ENCODE measurements around the gene PTPRE.

Gene PTPRE

DNA sequence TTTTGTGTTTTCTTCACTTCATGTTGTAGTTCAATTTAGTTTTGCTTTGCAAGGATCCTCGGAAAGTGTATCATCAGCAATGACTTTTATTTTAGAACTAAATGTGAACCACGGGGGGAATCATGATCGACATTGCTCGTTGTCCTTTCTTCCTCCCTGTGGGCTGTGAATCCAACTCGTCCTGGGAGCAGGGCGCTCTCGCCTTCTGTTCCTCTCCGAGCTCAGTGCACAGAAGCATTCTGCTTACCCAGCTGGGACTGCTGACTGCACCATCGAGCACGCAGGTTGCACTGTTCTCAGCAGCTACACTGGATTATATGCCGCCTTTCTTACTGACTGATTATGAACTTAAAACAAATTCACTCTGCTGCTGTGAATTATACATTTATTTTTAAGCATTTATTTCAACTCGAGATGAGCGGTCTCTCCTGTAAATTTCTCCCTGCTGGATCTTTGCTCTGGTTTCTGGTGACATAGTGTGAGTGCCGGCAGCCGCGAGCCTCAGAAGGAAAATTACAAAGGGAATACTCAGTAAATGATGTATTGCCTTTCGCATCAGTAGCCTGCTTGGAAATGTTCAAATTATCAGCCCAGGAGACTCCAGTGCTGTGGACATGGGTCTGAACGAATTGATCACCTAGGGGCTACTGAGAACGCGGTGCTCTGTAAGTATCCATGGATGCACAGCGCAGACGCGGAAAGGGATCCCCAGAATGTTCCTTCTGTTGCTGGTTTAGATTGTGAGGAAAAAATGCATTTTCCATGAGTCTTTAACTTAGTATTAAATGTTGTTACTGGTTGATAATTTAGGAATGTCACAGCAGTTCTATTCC is 92.6 kb downstream of the PTPRE start (continued):
- TF ChIP-seq, protein P1, sequence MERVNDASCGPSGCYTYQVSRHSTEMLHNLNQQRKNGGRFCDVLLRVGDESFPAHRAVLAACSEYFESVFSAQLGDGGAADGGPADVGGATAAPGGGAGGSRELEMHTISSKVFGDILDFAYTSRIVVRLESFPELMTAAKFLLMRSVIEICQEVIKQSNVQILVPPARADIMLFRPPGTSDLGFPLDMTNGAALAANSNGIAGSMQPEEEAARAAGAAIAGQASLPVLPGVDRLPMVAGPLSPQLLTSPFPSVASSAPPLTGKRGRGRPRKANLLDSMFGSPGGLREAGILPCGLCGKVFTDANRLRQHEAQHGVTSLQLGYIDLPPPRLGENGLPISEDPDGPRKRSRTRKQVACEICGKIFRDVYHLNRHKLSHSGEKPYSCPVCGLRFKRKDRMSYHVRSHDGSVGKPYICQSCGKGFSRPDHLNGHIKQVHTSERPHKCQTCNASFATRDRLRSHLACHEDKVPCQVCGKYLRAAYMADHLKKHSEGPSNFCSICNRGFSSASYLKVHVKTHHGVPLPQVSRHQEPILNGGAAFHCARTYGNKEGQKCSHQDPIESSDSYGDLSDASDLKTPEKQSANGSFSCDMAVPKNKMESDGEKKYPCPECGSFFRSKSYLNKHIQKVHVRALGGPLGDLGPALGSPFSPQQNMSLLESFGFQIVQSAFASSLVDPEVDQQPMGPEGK (CRISPR knock-in tag; IDR thresholded peaks at IDR 0.05; ENCODE audit: borderline replicate concordance), result no peak

DNA sequence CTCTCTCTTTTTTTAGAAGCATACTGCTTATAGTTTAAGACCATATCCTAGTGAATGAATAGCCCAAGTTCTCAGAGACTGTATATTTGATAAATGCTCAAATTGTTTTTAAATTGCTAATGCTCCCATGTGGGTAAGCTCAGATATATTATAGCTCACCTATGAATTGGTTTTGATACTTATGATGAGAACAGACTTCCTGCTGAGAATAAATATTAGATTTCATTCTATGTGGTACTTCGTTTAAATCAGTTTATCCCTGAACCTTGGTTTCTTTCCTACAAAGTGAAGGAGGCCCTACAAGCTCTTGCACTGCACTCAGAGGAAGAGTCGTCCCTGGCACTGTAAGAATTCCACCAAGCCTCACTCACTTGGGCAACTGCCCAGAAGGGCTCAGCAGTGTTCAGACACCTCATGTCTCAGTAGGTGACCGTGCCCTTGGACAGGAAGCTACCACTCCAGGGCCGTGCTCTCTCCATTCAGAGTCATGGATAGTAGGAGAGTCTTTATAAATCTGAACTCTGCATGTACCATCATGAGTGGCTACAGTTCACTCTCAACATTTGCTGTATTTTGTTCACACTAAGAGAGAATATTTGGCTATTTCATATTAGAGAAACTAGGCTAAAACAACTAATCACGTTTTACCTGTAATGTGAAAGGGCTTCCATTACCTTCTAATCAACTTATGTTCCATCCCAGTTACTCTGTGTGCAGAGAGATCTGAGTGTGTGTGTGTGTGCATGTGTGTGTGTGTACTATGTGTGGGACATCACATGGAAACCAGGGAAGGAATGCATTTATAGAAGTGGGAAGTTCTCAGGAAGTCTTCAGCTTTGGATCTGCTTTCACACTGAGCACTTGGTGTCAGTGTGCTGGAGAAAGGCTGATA is 93.8 kb downstream of the PTPRE start:
- TF ChIP-seq ZFP3 (CRISPR knock-in tag; IDR thresholded peaks at IDR 0.05), result 0 out of 2 replicates have a peak, but pooled peaks have one; percentile 9
- no peak for TF ChIP-seq OSR1 (CRISPR knock-in tag; IDR thresholded peaks at IDR 0.05)
- ATAC-seq, result peak; percentile 90

DNA sequence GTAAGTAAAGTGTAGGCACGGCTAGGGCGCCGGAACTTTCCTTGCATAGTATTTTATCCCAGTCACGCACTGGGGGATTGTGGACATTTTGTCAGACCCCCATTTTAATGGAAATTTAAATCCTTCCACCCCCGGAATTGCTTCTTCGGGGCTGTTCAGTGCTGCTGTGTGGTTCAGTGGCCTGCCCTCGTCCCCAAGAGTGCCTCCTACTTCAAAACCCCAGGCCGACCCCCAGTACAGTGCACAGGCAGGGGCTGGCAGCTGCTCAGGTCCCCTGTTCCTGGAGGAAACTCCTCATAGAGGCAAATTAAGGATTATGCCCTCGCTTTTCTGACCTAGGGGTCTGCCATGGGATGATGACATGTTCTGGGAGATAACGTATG is 94.5 kb downstream of the PTPRE start:
- no peak for ATAC-seq
- TF ChIP-seq OSR1 (CRISPR knock-in tag; IDR thresholded peaks at IDR 0.05) (no peak), ARNTL (CRISPR knock-in tag; IDR thresholded peaks at IDR 0.05; ENCODE audit: borderline replicate concordance, low read depth) (no peak), ZNF565 (CRISPR knock-in tag; conservative IDR thresholded peaks at IDR 0.05; ENCODE audit: low read depth) (no peak), ESRRG (CRISPR knock-in tag; IDR thresholded peaks at IDR 0.05) (no peak), BACH2 (CRISPR knock-in tag; IDR thresholded peaks at IDR 0.05; ENCODE audit: borderline replicate concordance) (no peak), RARB (CRISPR knock-in tag; IDR thresholded peaks at IDR 0.05) (no peak), TCF4 (CRISPR knock-in tag; IDR thresholded peaks at IDR 0.05; ENCODE audit: borderline replicate concordance) (no peak), ZFP3 (CRISPR knock-in tag; IDR thresholded peaks at IDR 0.05) (no peak), CSDC2 (CRISPR knock-in tag; IDR thresholded peaks at IDR 0.05) (no peak), PPARA (CRISPR knock-in tag; IDR thresholded peaks at IDR 0.05; ENCODE audit: borderline replicate concordance) (no peak), ZFP30 (CRISPR knock-in tag; IDR thresholded peaks at IDR 0.05) (no peak), ZC3H10 (CRISPR knock-in tag; IDR thresholded peaks at IDR 0.05) (no peak), ZNF8 (CRISPR knock-in tag; IDR thresholded peaks at IDR 0.05) (no peak)
- TF ChIP-seq, protein P2, sequence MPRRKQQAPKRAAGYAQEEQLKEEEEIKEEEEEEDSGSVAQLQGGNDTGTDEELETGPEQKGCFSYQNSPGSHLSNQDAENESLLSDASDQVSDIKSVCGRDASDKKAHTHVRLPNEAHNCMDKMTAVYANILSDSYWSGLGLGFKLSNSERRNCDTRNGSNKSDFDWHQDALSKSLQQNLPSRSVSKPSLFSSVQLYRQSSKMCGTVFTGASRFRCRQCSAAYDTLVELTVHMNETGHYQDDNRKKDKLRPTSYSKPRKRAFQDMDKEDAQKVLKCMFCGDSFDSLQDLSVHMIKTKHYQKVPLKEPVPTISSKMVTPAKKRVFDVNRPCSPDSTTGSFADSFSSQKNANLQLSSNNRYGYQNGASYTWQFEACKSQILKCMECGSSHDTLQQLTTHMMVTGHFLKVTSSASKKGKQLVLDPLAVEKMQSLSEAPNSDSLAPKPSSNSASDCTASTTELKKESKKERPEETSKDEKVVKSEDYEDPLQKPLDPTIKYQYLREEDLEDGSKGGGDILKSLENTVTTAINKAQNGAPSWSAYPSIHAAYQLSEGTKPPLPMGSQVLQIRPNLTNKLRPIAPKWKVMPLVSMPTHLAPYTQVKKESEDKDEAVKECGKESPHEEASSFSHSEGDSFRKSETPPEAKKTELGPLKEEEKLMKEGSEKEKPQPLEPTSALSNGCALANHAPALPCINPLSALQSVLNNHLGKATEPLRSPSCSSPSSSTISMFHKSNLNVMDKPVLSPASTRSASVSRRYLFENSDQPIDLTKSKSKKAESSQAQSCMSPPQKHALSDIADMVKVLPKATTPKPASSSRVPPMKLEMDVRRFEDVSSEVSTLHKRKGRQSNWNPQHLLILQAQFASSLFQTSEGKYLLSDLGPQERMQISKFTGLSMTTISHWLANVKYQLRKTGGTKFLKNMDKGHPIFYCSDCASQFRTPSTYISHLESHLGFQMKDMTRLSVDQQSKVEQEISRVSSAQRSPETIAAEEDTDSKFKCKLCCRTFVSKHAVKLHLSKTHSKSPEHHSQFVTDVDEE (CRISPR knock-in tag; IDR thresholded peaks at IDR 0.05), result no peak
- TF ChIP-seq, protein P3, sequence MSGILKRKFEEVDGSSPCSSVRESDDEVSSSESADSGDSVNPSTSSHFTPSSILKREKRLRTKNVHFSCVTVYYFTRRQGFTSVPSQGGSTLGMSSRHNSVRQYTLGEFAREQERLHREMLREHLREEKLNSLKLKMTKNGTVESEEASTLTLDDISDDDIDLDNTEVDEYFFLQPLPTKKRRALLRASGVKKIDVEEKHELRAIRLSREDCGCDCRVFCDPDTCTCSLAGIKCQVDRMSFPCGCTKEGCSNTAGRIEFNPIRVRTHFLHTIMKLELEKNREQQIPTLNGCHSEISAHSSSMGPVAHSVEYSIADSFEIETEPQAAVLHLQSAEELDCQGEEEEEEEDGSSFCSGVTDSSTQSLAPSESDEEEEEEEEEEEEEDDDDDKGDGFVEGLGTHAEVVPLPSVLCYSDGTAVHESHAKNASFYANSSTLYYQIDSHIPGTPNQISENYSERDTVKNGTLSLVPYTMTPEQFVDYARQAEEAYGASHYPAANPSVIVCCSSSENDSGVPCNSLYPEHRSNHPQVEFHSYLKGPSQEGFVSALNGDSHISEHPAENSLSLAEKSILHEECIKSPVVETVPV (CRISPR knock-in tag; IDR thresholded peaks at IDR 0.05), result no peak
- TF ChIP-seq, protein P1 (CRISPR knock-in tag; IDR thresholded peaks at IDR 0.05; ENCODE audit: borderline replicate concordance), result no peak

DNA sequence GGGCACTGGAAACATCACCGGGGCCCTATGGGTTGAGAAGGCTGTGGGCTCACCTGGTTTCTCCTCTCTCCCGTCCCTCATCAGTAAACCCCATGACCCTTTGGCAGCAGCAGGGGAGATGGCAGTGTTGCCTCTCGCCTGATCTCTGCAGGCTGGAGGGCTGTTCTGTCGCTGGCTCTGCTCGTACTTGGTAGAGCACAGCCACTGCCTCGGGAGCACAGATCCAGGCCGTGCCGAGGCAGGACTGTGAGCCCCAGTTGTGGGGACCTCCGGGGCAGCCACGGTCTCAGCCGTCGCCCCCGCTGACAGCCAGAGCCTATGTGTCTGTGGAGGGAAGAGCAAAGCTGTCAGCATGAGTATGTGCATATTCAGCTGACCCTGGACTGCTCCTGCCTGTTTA is 94.9 kb downstream of the PTPRE start:
- no peak for ATAC-seq
- TF ChIP-seq ZFP30 (CRISPR knock-in tag; IDR thresholded peaks at IDR 0.05), result no peak
- TF ChIP-seq CSDC2 (CRISPR knock-in tag; IDR thresholded peaks at IDR 0.05), result no peak
- no peak for TF ChIP-seq GLIS3 (CRISPR knock-in tag; IDR thresholded peaks at IDR 0.05)
- no peak for TF ChIP-seq ISL1 (CRISPR knock-in tag; IDR thresholded peaks at IDR 0.05)
- TF ChIP-seq BACH2 (CRISPR knock-in tag; IDR thresholded peaks at IDR 0.05; ENCODE audit: borderline replicate concordance), result no peak
- no peak for TF ChIP-seq TCF4 (CRISPR knock-in tag; IDR thresholded peaks at IDR 0.05; ENCODE audit: borderline replicate concordance)
- TF ChIP-seq SNAI2 (CRISPR knock-in tag; IDR thresholded peaks at IDR 0.05), result no peak
- no peak for TF ChIP-seq OSR1 (CRISPR knock-in tag; IDR thresholded peaks at IDR 0.05)
- no peak for TF ChIP-seq TOX (CRISPR knock-in tag; IDR thresholded peaks at IDR 0.05; ENCODE audit: borderline replicate concordance)
- TF ChIP-seq, protein P4, sequence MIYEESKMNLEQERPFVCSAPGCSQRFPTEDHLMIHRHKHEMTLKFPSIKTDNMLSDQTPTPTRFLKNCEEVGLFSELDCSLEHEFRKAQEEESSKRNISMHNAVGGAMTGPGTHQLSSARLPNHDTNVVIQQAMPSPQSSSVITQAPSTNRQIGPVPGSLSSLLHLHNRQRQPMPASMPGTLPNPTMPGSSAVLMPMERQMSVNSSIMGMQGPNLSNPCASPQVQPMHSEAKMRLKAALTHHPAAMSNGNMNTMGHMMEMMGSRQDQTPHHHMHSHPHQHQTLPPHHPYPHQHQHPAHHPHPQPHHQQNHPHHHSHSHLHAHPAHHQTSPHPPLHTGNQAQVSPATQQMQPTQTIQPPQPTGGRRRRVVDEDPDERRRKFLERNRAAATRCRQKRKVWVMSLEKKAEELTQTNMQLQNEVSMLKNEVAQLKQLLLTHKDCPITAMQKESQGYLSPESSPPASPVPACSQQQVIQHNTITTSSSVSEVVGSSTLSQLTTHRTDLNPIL (CRISPR knock-in tag; IDR thresholded peaks at IDR 0.05; ENCODE audit: low read depth), result no peak
- TF ChIP-seq, protein P1 (CRISPR knock-in tag; IDR thresholded peaks at IDR 0.05; ENCODE audit: borderline replicate concordance), result no peak

Data from SK-N-SH treated with all-trans-retinoic acid at 6 μM for 48 hours (cell line).